Osteocyte (in vitro differentiated cells): ENCODE data around the gene CACNA1F. TPM values are rescaled to one million over a fixed set of nuclear protein-coding genes. Genes with fewer than 3 reads are reported as not detected.

Source experiments
- DNase-seq: peaks from one replicate; pipeline ENCODE4 v3.0.0; 2021; ENCODE audit warnings: mixed read lengths; ENCODE audit not compliant: unreplicated experiment; ENCODE audit errors: extremely low spot score
- H3K27ac Mint-ChIP-seq: one replicate; pipeline ENCODE4 v1.8.0; 2021; ENCODE audit warnings: mild to moderate bottlenecking, mixed read lengths; ENCODE audit not compliant: unreplicated experiment
- H3K27me3 Mint-ChIP-seq: one replicate; pipeline ENCODE4 v1.8.0; 2021; ENCODE audit warnings: mixed read lengths; ENCODE audit not compliant: unreplicated experiment
- H3K36me3 Mint-ChIP-seq: one replicate; pipeline ENCODE4 v1.8.0; 2021; ENCODE audit warnings: mixed read lengths; ENCODE audit not compliant: unreplicated experiment
- H3K4me1 Mint-ChIP-seq: one replicate; pipeline ENCODE4 v1.8.0; 2021; ENCODE audit warnings: mixed read lengths; ENCODE audit not compliant: unreplicated experiment
- H3K4me3 Mint-ChIP-seq: one replicate; pipeline ENCODE4 v1.8.0; 2021; ENCODE audit warnings: mild to moderate bottlenecking, moderate library complexity, mixed read lengths; ENCODE audit not compliant: unreplicated experiment
- H3K9me3 Mint-ChIP-seq: one replicate; pipeline ENCODE4 v1.8.0; 2021; ENCODE audit warnings: mixed read lengths; ENCODE audit not compliant: unreplicated experiment
- total RNA-seq: library from RNA; stranded (reverse); gene quantifications from 2 replicates; pipeline ENCODE4 v1.2.1, GENCODE V29; 2021
- TF ChIP-seq, protein P1 (sequence below): fragments of 200-600 bp; sonication (generic); IDR thresholded peaks from 2 replicates; pipeline ENCODE4 v1.5.0; 2021; ENCODE audit warnings: antibody characterized with exemption, mild to moderate bottlenecking, moderate library complexity

CACNA1F gene
- total RNA-seq, 1 donor from 2014 or later = not detected

DNA sequence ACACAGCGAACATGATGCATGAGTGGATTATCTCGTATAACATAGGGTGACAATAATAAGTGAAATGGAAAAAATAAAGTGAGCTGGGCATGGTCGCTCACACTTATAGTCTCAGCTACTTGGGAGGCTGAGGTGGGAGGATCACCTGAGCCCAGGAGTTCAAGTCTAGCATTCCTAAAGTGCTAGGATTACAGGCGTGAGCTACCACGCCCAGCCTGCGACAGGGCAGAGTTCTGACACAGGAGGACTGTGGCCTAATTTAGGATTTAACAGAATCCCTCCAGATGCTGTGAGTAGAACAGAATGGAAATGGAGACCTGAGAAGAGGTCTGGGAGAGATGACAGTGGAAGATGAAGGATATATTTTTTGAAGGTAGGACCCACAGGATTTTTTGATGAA, 43.5 kb downstream of the CACNA1F start:
- no peak for DNase-seq
- Mint-ChIP-seq H3K4me1 (peaks cover 17% of the 10 kb centered on the region), H3K4me3 (peak overlapping the region; percentile 80), H3K36me3 (no peaks in the 10 kb centered on the region), H3K9me3 (no peaks in the 10 kb centered on the region), H3K27me3 (no peaks in the 10 kb centered on the region), H3K27ac (peak overlapping the region; percentile 93)
- TF ChIP-seq, protein P1, sequence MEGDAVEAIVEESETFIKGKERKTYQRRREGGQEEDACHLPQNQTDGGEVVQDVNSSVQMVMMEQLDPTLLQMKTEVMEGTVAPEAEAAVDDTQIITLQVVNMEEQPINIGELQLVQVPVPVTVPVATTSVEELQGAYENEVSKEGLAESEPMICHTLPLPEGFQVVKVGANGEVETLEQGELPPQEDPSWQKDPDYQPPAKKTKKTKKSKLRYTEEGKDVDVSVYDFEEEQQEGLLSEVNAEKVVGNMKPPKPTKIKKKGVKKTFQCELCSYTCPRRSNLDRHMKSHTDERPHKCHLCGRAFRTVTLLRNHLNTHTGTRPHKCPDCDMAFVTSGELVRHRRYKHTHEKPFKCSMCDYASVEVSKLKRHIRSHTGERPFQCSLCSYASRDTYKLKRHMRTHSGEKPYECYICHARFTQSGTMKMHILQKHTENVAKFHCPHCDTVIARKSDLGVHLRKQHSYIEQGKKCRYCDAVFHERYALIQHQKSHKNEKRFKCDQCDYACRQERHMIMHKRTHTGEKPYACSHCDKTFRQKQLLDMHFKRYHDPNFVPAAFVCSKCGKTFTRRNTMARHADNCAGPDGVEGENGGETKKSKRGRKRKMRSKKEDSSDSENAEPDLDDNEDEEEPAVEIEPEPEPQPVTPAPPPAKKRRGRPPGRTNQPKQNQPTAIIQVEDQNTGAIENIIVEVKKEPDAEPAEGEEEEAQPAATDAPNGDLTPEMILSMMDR = no peak

DNA sequence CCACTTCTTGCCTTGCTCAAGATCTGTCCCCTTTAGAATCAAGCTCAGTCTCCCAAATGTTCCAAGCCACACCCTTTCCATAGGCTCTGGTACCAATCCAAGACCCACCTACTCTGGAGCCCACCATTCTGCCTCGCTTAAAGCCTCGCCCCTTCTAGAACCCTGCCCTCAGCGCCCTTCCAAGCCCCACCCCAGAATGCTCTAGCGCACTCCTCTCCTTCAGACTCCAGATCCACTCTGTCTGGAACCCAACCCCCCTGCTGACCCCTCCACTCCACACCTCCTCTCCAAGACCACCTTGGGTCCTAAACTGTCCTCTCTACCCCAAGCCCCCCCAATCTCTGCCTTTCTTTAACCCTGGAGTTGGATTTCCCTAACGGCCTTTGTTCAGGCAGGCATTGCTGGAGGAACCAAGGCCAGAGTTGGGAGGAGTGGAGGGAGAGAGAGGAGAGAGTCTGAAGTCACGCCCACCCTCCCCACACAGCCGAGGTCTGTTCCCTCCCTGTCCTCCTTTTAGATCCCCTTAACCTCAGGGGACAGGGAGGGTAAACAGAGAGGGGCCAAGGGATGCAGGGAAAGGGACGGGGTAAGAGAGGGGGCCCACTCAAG, 44.6 kb downstream of the CACNA1F start:
- Mint-ChIP-seq H3K27me3 (no peaks in the 10 kb centered on the region), H3K4me3 (no peak overlapping the region), H3K36me3 (peaks cover 2% of the 10 kb centered on the region), H3K9me3 (no peaks in the 10 kb centered on the region), H3K27ac (no peak overlapping the region), H3K4me1 (peaks cover 22% of the 10 kb centered on the region)
- no peak for DNase-seq
- TF ChIP-seq, protein P1 = no peak

DNA sequence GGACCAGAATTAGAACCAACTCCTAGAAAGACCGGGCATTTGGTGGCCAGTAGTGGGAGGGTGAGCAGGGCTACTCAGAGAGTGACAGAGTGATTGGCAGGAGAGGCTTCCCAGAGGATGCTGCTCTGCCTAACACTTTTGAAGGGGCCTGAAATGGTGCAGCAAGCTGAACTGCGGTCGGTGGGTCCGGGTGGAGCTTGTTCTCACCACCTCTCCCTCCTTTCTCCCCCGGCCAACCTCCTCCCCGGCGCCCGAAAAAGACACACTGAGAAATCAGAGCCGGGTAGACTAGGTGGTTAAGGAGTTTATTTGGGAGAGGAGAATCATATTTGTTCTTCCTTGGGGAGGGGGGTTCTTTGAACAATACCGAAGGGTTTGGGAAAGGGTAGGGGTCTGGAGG, 45.6 kb downstream of the CACNA1F start:
- Mint-ChIP-seq H3K36me3 (peaks cover 2% of the 10 kb centered on the region), H3K9me3 (no peaks in the 10 kb centered on the region), H3K4me1 (peaks cover 22% of the 10 kb centered on the region), H3K27ac (no peak overlapping the region), H3K4me3 (no peak overlapping the region), H3K27me3 (no peaks in the 10 kb centered on the region)
- no peak for DNase-seq
- TF ChIP-seq, protein P1 = no peak

DNA sequence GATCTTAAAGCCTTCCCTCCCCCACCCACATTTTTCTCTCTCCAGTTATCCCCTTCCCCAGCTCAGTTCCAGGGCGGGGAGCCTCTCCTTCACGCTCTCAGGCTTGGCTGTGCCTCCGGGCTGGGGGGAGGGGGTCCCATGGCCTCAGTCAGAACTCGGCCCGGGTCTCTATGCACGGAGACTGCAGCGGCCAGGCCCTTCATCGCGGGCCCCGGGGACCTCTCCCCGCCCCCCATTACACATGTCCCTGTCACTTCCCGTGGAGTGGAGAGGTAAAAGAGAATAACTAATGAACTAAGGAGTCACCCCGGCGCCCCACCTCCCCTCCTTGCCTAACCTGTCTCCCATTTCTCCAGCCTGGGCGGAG, 46.1 kb downstream of the CACNA1F start:
- Mint-ChIP-seq H3K9me3 (no peaks in the 10 kb centered on the region), H3K27me3 (no peaks in the 10 kb centered on the region), H3K4me3 (peak overlapping the region; percentile 62), H3K4me1 (peaks cover 22% of the 10 kb centered on the region), H3K27ac (peak overlapping the region; percentile 27), H3K36me3 (peaks cover 2% of the 10 kb centered on the region)
- no peak for DNase-seq
- TF ChIP-seq, protein P1 = no peak

DNA sequence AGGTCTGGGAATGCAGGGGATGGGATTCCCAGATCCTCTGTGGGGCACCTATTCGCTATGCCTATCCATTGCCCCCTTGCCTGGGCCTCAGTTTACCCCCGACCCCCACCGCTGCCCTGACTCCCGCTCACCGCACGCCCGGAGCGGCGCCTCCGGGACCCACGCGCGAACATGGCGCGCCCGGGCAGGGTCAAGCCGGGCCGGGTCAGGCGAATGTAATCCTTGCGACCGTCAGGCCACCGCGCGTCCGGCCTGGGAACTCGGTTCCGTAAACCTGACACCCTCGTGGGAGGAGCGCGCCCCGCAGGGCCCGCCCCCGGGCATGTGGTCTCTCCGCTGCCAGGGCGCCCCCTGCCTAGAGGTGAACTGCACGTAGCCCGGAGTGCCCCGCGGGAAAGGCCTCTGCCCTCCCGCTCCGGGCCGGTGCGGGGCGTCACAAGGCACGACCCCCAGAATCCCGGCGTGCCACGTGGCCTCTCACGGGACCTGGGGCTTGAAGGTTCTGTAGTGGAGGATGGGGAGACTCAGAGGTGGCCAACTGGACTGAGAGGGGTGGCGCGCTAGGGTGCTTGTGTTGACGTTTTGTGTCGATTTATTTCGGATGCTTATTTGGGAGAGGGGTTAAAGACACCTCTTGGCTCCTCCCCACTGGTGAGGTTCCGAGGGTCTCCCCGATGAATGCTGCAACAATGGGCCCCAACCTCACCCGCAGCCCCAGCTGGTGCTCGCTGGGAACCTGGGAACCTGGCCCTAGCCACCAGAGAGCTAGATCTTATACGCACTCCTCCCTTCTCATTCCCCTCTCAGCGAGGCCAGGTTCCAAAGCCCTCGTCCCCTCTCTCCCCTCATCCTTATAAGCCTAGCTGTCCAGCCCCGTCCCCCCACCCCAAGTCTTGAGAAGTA, 46.8 kb downstream of the CACNA1F start, which contains the start of gene PRICKLE3:
Gene PRICKLE3 (minus strand): TSS at position 249 of the 903 bp plus-strand sequence. CDS start 76 bp downstream, at position 173.
- TF ChIP-seq, protein P1 = peak; percentile 26
- Mint-ChIP-seq H3K9me3 (no peaks in the 10 kb centered on the region), H3K4me3 (peak within 1 kb of the TSS; percentile 62), H3K27me3 (no peaks in the 10 kb centered on the region), H3K36me3 (peaks cover 2% of the 10 kb centered on the region), H3K4me1 (peaks cover 21% of the 10 kb centered on the region), H3K27ac (peak within 1 kb of the TSS; percentile 68)
- no peak for DNase-seq
